ENCODE data around the gene IL1RAPL2. TPM values are rescaled to one million over a fixed set of nuclear protein-coding genes. Genes with fewer than 3 reads are reported as not detected.
A peak's percentile ranks its signal among the peaks of the same experiment; 100 is the strongest.

The IL1RAPL2 gene
- total and polyA plus RNA-seq, 4 donors = 2.0 TPM; not detected in 3

GRCh38 chrX:105451401-105451800, 885.4 kb downstream of the IL1RAPL2 start:
- H3K27me3 ChIP-seq (ENCODE audit: control insufficient read depth in 3 of 3, insufficient read depth in 3 of 3, low read length in 2 of 3) = peaks cover 0 to 14% (median 0%) of the 10 kb centered on the region in 3 donors
- no peak overlapping the region for H3K27ac ChIP-seq (ENCODE audit: low read depth in 1 of 2, low read length in 1 of 2)
- H3K4me3 ChIP-seq = no peak overlapping the region
- H3K9ac ChIP-seq (ENCODE audit: insufficient read depth in 1 of 2, low read length in 2 of 2) = no peak overlapping the region
- ATAC-seq (ENCODE audit: insufficient read depth, low FRiP score) (no peak), DNase-seq (no peak)
- peaks cover 0 to 3% (median 0%) of the 10 kb centered on the region in 4 donors for H3K9me3 ChIP-seq (ENCODE audit: control insufficient read depth in 4 of 4, insufficient read depth in 3 of 4, low read length in 3 of 4)
- no peak for TF ChIP-seq CTCF (IDR thresholded peaks at IDR 0.05; ENCODE audit: control extremely low read depth, extremely low read depth)
- no peaks in the 10 kb centered on the region for H3K36me3 ChIP-seq (ENCODE audit: control insufficient read depth in 4 of 4, insufficient read depth in 4 of 4, low read length in 4 of 4)
- no peaks in the 10 kb centered on the region for H3K4me1 ChIP-seq (ENCODE audit: control insufficient read depth in 5 of 5, insufficient read depth in 5 of 5, low read length in 5 of 5)

DNA sequence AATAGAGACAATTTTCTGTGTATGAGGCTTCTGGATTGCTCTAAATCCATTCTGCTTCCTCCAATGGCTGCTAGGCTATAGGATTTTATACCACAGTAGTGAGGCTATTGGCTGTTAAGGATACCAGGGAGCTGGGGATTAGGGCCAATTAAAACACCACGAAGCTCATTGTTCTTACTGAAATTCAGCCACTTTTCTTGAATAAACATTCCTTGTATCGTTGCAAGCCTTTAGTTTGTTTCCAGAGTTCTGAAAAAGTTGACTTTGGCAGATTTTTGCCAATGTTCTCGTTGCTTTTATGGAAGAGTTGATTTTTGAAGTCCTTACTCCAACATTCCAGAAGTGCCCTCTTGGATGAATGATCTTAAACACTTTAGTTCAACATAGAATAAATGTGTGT, 892.8 kb downstream of the IL1RAPL2 start:
- DNase-seq (peak in 1 of 3 donors; percentile 1), ATAC-seq (ENCODE audit: insufficient read depth, low FRiP score) (no peak)
- Histone ChIP-seq H3K36me3 (ENCODE audit: control insufficient read depth in 4 of 4, insufficient read depth in 4 of 4, low read length in 4 of 4) (no peaks in the 10 kb centered on the region), H3K9me3 (ENCODE audit: control insufficient read depth in 4 of 4, insufficient read depth in 3 of 4, low read length in 3 of 4) (peaks cover 0 to 3% (median 0%) of the 10 kb centered on the region in 4 donors), H3K4me1 (ENCODE audit: control insufficient read depth in 5 of 5, insufficient read depth in 5 of 5, low read length in 5 of 5) (no peaks in the 10 kb centered on the region), H3K27me3 (ENCODE audit: control insufficient read depth in 3 of 3, insufficient read depth in 3 of 3, low read length in 2 of 3) (peaks cover 0 to 25% (median 2%) of the 10 kb centered on the region in 3 donors), H3K9ac (ENCODE audit: insufficient read depth in 1 of 2, low read length in 2 of 2) (no peak overlapping the region), H3K4me3 (no peak overlapping the region), H3K27ac (ENCODE audit: low read depth in 1 of 2, low read length in 1 of 2) (no peak overlapping the region)
- WGBS, 2 donors = 37 to 64% methylated on average over 3 of the region's 3 CpGs
- TF ChIP-seq CTCF (IDR thresholded peaks at IDR 0.05; ENCODE audit: control extremely low read depth, extremely low read depth) = no peak

DNA sequence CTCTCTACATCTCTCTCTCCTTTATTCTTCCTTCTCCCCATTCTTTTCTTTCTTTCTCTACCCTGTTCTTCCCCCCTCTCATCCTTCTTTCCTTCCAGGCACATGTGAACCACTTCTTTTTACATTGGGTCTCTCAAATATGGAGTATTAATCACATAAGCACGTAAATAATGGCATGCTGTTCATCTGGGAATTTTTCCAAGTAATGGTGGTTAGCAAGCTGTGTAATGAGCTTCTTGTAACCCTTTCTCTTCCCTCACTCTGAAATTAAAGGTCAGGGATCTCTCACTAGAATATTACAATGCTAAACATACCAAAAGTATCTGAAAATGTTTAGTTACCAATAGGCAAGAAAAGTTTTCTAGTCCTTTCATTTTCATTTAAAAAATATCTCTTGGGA, 894.4 kb downstream of the IL1RAPL2 start:
- Histone ChIP-seq H3K9me3 (ENCODE audit: control insufficient read depth in 4 of 4, insufficient read depth in 3 of 4, low read length in 3 of 4) (peaks cover 0 to 3% (median 0%) of the 10 kb centered on the region in 4 donors), H3K27me3 (ENCODE audit: control insufficient read depth in 3 of 3, insufficient read depth in 3 of 3, low read length in 2 of 3) (peaks cover 0 to 27% (median 2%) of the 10 kb centered on the region in 3 donors), H3K27ac (ENCODE audit: low read depth in 1 of 2, low read length in 1 of 2) (no peak overlapping the region), H3K4me3 (no peak overlapping the region), H3K4me1 (ENCODE audit: control insufficient read depth in 5 of 5, insufficient read depth in 5 of 5, low read length in 5 of 5) (no peaks in the 10 kb centered on the region), H3K36me3 (ENCODE audit: control insufficient read depth in 4 of 4, insufficient read depth in 4 of 4, low read length in 4 of 4) (no peaks in the 10 kb centered on the region), H3K9ac (ENCODE audit: insufficient read depth in 1 of 2, low read length in 2 of 2) (no peak overlapping the region)
- no peak for TF ChIP-seq CTCF (IDR thresholded peaks at IDR 0.05; ENCODE audit: control extremely low read depth, extremely low read depth)
- ATAC-seq (ENCODE audit: insufficient read depth, low FRiP score) (no peak), DNase-seq (no peak)
- WGBS, 2 donors = 23 to 43% methylated on average over 1 of the region's 1 CpG

DNA sequence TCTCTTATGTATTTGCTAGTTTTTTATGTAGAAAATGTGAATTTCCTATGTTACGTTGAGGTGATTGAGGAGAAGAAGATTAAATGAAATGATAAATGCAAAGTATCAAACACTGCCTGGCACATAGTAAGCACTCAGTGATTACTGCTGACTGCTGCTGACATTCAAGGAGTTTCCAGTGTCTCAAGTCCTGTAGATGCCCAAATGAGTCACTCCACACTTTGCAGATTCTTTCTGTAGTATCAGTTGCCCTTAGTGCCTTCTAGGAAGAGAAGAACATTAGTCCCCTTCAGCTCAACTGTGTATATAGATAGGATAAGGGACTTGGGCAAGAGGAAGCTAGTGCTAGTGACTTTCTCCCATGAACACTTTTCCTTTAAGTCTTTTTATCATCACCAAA, 895.0 kb downstream of the IL1RAPL2 start:
- Histone ChIP-seq H3K4me3 (no peak overlapping the region), H3K9ac (ENCODE audit: insufficient read depth in 1 of 2, low read length in 2 of 2) (no peak overlapping the region), H3K27ac (ENCODE audit: low read depth in 1 of 2, low read length in 1 of 2) (no peak overlapping the region), H3K36me3 (ENCODE audit: control insufficient read depth in 4 of 4, insufficient read depth in 4 of 4, low read length in 4 of 4) (no peaks in the 10 kb centered on the region), H3K27me3 (ENCODE audit: control insufficient read depth in 3 of 3, insufficient read depth in 3 of 3, low read length in 2 of 3) (peaks cover 0 to 27% (median 2%) of the 10 kb centered on the region in 3 donors), H3K9me3 (ENCODE audit: control insufficient read depth in 4 of 4, insufficient read depth in 3 of 4, low read length in 3 of 4) (no peaks in the 10 kb centered on the region), H3K4me1 (ENCODE audit: control insufficient read depth in 5 of 5, insufficient read depth in 5 of 5, low read length in 5 of 5) (no peaks in the 10 kb centered on the region)
- TF ChIP-seq CTCF (IDR thresholded peaks at IDR 0.05; ENCODE audit: control extremely low read depth, extremely low read depth) = no peak
- ATAC-seq (ENCODE audit: insufficient read depth, low FRiP score) = no peak
- WGBS, 2 donors = 83 to 100% methylated on average over 1 of the region's 1 CpG
- no peak for DNase-seq

All from lung (tissue), 12 donors.